ENCODE data around the gene GUCD1.
"Not testable (repeated sequence)": the region's sequence is repeated elsewhere in the genome, so short reads cannot be mapped to it uniquely, and the experiment has no call there.

The GUCD1 gene

DNA sequence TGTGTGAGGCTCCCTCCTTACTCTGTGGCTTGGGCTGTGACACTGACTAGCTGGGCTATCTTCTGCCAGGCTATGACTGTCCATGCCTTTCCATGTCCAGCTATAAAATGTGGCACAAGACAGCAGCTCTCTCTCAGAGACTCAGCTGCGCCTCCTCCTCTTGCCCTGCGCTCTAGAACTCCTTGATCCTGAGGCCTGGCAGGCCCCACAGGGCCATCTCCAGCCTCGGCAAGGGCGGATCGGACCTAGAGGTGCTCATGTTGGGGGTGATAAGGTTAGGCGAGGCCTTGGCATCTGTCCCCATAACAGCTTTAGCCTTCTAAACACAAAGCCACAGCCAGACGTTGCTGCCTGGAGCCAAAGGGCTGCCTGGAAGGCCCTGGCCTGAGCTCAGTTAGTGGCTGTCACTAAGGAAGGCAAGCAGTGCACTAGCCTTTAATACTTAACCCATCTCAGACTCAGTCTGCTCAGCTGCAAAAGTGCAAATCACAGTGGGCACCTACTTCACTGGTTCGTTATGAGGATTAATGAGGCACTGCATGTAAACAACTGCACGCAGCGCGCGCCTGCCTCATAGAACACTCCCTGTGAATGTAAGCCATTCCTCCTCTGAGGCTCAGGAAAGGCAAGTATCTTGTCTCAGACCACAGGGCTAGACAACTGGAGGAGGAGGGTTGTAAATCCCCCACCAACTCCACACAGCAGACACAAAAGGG is 1.2 kb downstream of the GUCD1 start:
- H3K79me2 ChIP-seq (ENCODE audit: control insufficient read depth, insufficient read depth, low read length), result peaks cover 70% of the 10 kb centered on the region
- H3K9ac ChIP-seq (ENCODE audit: low read length), result peak overlapping the region; percentile 99
- H2BK5ac ChIP-seq (ENCODE audit: low read length), result no peak overlapping the region
- no peak for DNase-seq
- H4K5ac ChIP-seq (ENCODE audit: low read length), result no peak overlapping the region
- H3K27ac ChIP-seq (ENCODE audit: low read depth, low read length), result no peak overlapping the region
- H3K18ac ChIP-seq (ENCODE audit: low read length), result no peak overlapping the region
- WGBS (ENCODE audit: extremely low coverage, insufficient coverage, low lambda C conversion rate), result no CpG with 5 or more reads among the region's 12 CpGs
- no peak overlapping the region for H4K8ac ChIP-seq (ENCODE audit: low read depth, low read length)
- no peak overlapping the region for H2BK120ac ChIP-seq (ENCODE audit: low read depth, low read length)
- H3K27me3 ChIP-seq (ENCODE audit: insufficient read depth, low read length, poor library complexity), result no peaks in the 10 kb centered on the region
- H3K36me3 ChIP-seq (ENCODE audit: control insufficient read depth, insufficient read depth, low read length), result peaks cover 10% of the 10 kb centered on the region
- no peak overlapping the region for H3K4ac ChIP-seq (ENCODE audit: low read depth, low read length)
- peak overlapping the region; percentile 96 for H3K56ac ChIP-seq (ENCODE audit: low read length)
- H3K4me1 ChIP-seq (ENCODE audit: control insufficient read depth, low read depth, low read length), result peaks cover 13% of the 10 kb centered on the region
- H3K23ac ChIP-seq (ENCODE audit: low read length), result peak overlapping the region; percentile 92
- H3K79me1 ChIP-seq (ENCODE audit: low read length), result peaks cover 45% of the 10 kb centered on the region
- H2AK5ac ChIP-seq (ENCODE audit: low read length), result peak overlapping the region; percentile 22
- H2BK15ac ChIP-seq (replicated peaks; ENCODE audit: low read depth), result no peak overlapping the region
- H3K4me2 ChIP-seq (ENCODE audit: low read length), result peak overlapping the region; percentile 81
- H3K4me3 ChIP-seq (ENCODE audit: low read length), result peak overlapping the region; percentile 97

DNA sequence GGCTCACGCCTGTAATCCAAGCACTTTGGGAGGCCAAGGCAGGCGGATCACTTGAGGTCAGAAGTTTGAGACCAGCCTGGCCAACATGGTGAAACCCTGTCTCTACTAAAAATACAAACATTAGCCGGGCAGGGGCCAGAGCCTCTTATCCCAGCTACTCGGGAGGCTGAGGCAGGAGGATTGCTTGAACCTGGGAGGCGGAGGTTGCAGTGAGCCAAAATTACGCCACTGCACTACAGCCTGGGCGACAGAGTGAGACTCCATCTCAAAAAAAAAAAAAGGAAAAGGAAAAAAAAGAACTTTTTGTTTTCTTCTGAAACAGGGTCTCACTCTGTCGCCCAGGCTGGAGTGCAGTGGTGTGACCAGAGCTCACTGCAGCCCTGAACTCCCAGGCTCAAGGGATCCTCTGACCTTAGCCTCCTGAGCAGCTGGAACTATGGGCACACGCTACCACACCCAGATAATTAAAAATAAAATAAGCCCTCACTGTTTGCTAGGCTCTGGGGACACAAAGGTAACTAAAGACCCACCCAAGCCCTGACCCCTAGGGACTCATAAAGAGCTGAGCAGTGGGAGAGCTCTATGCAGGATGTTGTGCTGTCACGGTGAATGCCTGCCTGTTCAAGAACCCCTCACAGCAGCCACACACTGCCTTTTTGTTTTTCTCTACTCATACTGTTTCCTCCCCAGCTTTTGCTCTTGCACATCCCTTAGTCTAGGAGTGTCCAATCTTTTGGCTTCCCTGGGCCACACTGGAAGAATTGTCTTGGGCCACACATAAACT is 2.2 kb downstream of the GUCD1 start:
- WGBS (ENCODE audit: extremely low coverage, insufficient coverage, low lambda C conversion rate), result no CpG with 5 or more reads among the region's 10 CpGs
- not testable (repeated sequence) for H2BK5ac ChIP-seq (ENCODE audit: low read length); H4K8ac ChIP-seq (ENCODE audit: low read depth, low read length); H3K4me3 ChIP-seq (ENCODE audit: low read length); H3K56ac ChIP-seq (ENCODE audit: low read length); DNase-seq; H3K27ac ChIP-seq (ENCODE audit: low read depth, low read length); H2BK120ac ChIP-seq (ENCODE audit: low read depth, low read length); H4K5ac ChIP-seq (ENCODE audit: low read length); H2BK15ac ChIP-seq (replicated peaks; ENCODE audit: low read depth); H3K9ac ChIP-seq (ENCODE audit: low read length); H3K4me2 ChIP-seq (ENCODE audit: low read length); H3K23ac ChIP-seq (ENCODE audit: low read length); H2AK5ac ChIP-seq (ENCODE audit: low read length); H3K27me3 ChIP-seq (ENCODE audit: insufficient read depth, low read length, poor library complexity); H3K18ac ChIP-seq (ENCODE audit: low read length); H3K36me3 ChIP-seq (ENCODE audit: control insufficient read depth, insufficient read depth, low read length); H3K4ac ChIP-seq (ENCODE audit: low read depth, low read length)
- Histone ChIP-seq H3K79me2 (ENCODE audit: control insufficient read depth, insufficient read depth, low read length) (peaks cover 59% of the 10 kb centered on the region), H3K79me1 (ENCODE audit: low read length) (peaks cover 44% of the 10 kb centered on the region), H3K4me1 (ENCODE audit: control insufficient read depth, low read depth, low read length) (peaks cover 13% of the 10 kb centered on the region)

DNA sequence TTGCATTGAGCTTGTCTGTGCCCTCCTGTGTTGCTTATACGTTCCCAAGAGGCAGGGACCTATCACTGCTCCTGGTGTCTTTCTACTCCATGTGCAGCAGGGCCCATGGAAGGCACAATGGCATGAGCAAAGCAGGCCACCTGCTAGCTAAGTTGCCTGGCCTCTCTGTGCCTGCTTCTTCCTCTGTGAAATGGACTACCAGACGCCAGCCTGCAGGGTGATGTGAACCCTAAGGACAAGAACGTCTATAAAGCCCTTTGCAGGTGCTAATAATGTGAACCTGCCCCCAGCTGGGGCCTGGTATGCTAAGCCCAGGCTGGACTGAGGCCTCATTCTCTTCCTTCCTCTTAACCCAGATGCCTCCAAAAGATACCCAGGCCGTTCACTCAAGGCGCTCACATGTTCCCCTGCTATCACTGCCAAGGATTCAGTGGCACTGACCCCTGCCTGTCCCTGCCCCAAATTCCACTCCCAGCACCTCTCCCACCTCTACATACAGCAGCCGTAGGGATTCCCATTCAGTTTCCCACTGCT is 4.0 kb downstream of the GUCD1 start:
- Histone ChIP-seq H3K27ac (ENCODE audit: low read depth, low read length) (no peak overlapping the region), H3K27me3 (ENCODE audit: insufficient read depth, low read length, poor library complexity) (no peaks in the 10 kb centered on the region), H2AK5ac (ENCODE audit: low read length) (no peak overlapping the region), H3K56ac (ENCODE audit: low read length) (no peak overlapping the region), H2BK120ac (ENCODE audit: low read depth, low read length) (no peak overlapping the region), H3K23ac (ENCODE audit: low read length) (no peak overlapping the region), H3K79me2 (ENCODE audit: control insufficient read depth, insufficient read depth, low read length) (peaks cover 42% of the 10 kb centered on the region), H4K8ac (ENCODE audit: low read depth, low read length) (no peak overlapping the region), H3K4ac (ENCODE audit: low read depth, low read length) (no peak overlapping the region), H4K5ac (ENCODE audit: low read length) (no peak overlapping the region), H2BK5ac (ENCODE audit: low read length) (no peak overlapping the region), H3K18ac (ENCODE audit: low read length) (no peak overlapping the region), H3K4me1 (ENCODE audit: control insufficient read depth, low read depth, low read length) (peaks cover 5% of the 10 kb centered on the region), H3K36me3 (ENCODE audit: control insufficient read depth, insufficient read depth, low read length) (peaks cover 11% of the 10 kb centered on the region), H3K79me1 (ENCODE audit: low read length) (peaks cover 38% of the 10 kb centered on the region), H3K4me2 (ENCODE audit: low read length) (no peak overlapping the region), H3K9ac (ENCODE audit: low read length) (no peak overlapping the region), H2BK15ac (replicated peaks; ENCODE audit: low read depth) (no peak overlapping the region), H3K4me3 (ENCODE audit: low read length) (no peak overlapping the region)
- DNase-seq, result no peak
- no CpG with 5 or more reads among the region's 6 CpGs for WGBS (ENCODE audit: extremely low coverage, insufficient coverage, low lambda C conversion rate)

DNA sequence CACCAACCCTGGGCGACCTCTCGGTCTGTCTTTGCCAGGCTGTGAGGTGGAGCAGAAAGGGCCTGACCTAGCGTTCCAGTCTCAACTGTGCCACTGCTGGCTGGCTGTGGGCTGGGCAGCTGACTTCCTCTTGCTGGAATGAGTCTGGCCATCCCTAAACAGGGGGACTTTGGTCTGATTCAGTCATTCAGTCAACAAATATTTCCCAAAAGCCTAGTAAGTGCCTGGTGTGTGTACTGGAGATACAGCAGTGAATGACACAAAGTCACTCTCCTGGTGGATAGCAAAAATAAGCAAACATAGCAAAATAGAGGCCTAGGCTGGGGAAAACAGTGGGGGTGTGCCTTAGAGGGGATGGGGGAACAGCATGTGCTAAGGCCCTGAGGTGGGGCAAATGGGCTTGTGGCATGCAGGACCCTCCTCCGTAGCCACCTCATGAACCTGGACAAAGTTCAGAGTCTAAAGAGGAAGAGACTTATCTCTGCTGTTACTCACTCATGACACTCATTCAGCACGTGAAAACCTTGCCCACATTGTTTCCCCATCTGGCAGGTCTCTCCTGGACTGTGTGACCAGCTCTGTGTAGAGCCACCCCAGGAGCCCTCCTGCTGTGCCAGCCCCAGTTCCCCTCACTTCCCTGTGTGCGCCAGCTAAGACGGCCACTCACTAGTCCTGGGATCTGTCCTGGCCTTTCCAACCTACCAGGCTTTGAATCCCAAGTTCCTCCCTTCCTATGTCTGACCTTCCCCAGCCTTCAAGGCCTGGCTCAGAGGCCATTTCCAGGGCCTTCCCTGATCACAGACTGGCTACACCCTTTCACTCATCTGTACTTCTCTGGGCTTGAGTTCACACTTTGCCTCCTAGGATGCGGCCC is 4.7 kb downstream of the GUCD1 start:
- H4K8ac ChIP-seq (ENCODE audit: low read depth, low read length), result no peak overlapping the region
- WGBS (ENCODE audit: extremely low coverage, insufficient coverage, low lambda C conversion rate), result no CpG with 5 or more reads among the region's 8 CpGs
- no peak overlapping the region for H3K9ac ChIP-seq (ENCODE audit: low read length)
- H4K5ac ChIP-seq (ENCODE audit: low read length), result no peak overlapping the region
- H3K79me2 ChIP-seq (ENCODE audit: control insufficient read depth, insufficient read depth, low read length), result peaks cover 40% of the 10 kb centered on the region
- no peak overlapping the region for H3K4ac ChIP-seq (ENCODE audit: low read depth, low read length)
- H3K27ac ChIP-seq (ENCODE audit: low read depth, low read length), result no peak overlapping the region
- H2BK15ac ChIP-seq (replicated peaks; ENCODE audit: low read depth), result no peak overlapping the region
- H3K4me2 ChIP-seq (ENCODE audit: low read length), result no peak overlapping the region
- H3K27me3 ChIP-seq (ENCODE audit: insufficient read depth, low read length, poor library complexity), result no peaks in the 10 kb centered on the region
- no peak overlapping the region for H2BK120ac ChIP-seq (ENCODE audit: low read depth, low read length)
- H3K4me3 ChIP-seq (ENCODE audit: low read length), result no peak overlapping the region
- H3K79me1 ChIP-seq (ENCODE audit: low read length), result peaks cover 38% of the 10 kb centered on the region
- no peak for DNase-seq
- H3K4me1 ChIP-seq (ENCODE audit: control insufficient read depth, low read depth, low read length), result peaks cover 5% of the 10 kb centered on the region
- H2AK5ac ChIP-seq (ENCODE audit: low read length), result no peak overlapping the region
- H2BK5ac ChIP-seq (ENCODE audit: low read length), result no peak overlapping the region
- peaks cover 11% of the 10 kb centered on the region for H3K36me3 ChIP-seq (ENCODE audit: control insufficient read depth, insufficient read depth, low read length)
- no peak overlapping the region for H3K23ac ChIP-seq (ENCODE audit: low read length)
- H3K56ac ChIP-seq (ENCODE audit: low read length), result no peak overlapping the region
- no peak overlapping the region for H3K18ac ChIP-seq (ENCODE audit: low read length)

DNA sequence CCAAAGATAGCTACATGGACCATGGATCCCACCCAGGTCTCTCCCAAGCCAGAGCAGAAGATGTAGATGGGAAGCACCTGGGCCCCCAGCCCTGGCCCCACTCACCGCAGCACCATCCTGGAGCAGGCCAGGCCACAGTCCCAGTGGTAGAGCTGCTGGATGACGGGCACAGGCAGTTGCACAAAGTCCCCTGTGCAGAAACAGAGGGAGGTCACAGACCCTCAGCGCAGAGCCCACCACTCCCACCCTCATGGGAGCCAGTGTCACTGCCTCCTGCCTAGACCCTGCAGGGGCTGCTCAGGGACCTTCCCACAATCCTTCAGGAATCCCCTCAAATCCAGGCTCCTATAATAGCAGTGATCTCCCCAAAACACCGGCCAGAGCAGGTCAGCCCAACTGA is 6.1 kb downstream of the GUCD1 start:
- WGBS (ENCODE audit: extremely low coverage, insufficient coverage, low lambda C conversion rate), result no CpG with 5 or more reads among the region's 4 CpGs
- H3K36me3 ChIP-seq (ENCODE audit: control insufficient read depth, insufficient read depth, low read length), result peaks cover 12% of the 10 kb centered on the region
- no peaks in the 10 kb centered on the region for H3K27me3 ChIP-seq (ENCODE audit: insufficient read depth, low read length, poor library complexity)
- no peak overlapping the region for H2AK5ac ChIP-seq (ENCODE audit: low read length)
- H3K9ac ChIP-seq (ENCODE audit: low read length), result no peak overlapping the region
- no peak overlapping the region for H2BK15ac ChIP-seq (replicated peaks; ENCODE audit: low read depth)
- H3K23ac ChIP-seq (ENCODE audit: low read length), result no peak overlapping the region
- no peak overlapping the region for H2BK120ac ChIP-seq (ENCODE audit: low read depth, low read length)
- H3K4me2 ChIP-seq (ENCODE audit: low read length), result no peak overlapping the region
- H4K5ac ChIP-seq (ENCODE audit: low read length), result no peak overlapping the region
- H4K8ac ChIP-seq (ENCODE audit: low read depth, low read length), result no peak overlapping the region
- no peak overlapping the region for H3K27ac ChIP-seq (ENCODE audit: low read depth, low read length)
- peaks cover 29% of the 10 kb centered on the region for H3K79me1 ChIP-seq (ENCODE audit: low read length)
- H3K4ac ChIP-seq (ENCODE audit: low read depth, low read length), result no peak overlapping the region
- H3K18ac ChIP-seq (ENCODE audit: low read length), result no peak overlapping the region
- no peak for DNase-seq
- H3K4me1 ChIP-seq (ENCODE audit: control insufficient read depth, low read depth, low read length), result peaks cover 3% of the 10 kb centered on the region
- H3K4me3 ChIP-seq (ENCODE audit: low read length), result no peak overlapping the region
- no peak overlapping the region for H2BK5ac ChIP-seq (ENCODE audit: low read length)
- no peak overlapping the region for H3K56ac ChIP-seq (ENCODE audit: low read length)
- H3K79me2 ChIP-seq (ENCODE audit: control insufficient read depth, insufficient read depth, low read length), result peaks cover 30% of the 10 kb centered on the region

Data from mesendoderm (in vitro differentiated cells).